Hippocampal formation (tissue), 2 donors: ENCODE data around the gene NUP62.
A peak's percentile ranks its signal among the peaks of the same experiment; 100 is the strongest.
"Not testable (repeated sequence)": the region's sequence is repeated elsewhere in the genome, so short reads cannot be mapped to it uniquely, and the experiment has no call there.

Experiments used
- DNase-seq, 2 donors: peaks; one replicate each; lab custom pipeline; 2025; lab: John Stamatoyannopoulos, UW

The NUP62 gene

DNA sequence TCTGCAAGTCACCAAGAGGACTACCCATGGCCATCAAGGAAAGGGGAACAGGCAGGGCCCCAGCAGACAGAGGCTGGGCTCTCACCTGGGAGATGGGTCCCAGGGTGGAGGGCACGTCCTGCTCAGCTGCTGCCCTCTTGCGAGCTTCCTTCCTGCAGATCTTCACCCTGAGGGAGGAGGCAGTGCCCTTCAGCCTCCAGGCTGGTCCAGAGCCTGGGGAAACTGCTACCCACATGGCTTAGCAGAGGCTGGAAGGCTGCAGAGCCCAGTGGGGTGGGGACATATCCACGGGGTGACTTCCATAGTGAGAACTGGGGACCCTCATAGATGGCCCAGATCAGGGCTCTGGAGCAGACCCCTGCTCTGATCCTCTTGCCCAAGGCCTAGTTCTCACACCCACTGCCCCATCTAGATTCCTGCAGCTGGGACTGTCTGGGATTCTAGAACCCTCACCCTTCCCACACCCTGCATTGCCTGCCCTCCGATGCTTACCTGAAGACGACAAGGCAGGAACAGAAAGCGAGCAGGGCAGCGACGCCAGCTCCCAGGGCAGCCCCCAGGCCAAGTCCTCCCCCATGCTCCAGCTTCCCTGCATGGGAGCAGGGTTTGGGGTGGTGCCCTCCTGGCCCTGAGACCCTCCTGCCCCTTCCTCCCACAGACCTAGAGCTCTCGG is 22.6 kb upstream of the NUP62 start:
- no peak for DNase-seq

DNA sequence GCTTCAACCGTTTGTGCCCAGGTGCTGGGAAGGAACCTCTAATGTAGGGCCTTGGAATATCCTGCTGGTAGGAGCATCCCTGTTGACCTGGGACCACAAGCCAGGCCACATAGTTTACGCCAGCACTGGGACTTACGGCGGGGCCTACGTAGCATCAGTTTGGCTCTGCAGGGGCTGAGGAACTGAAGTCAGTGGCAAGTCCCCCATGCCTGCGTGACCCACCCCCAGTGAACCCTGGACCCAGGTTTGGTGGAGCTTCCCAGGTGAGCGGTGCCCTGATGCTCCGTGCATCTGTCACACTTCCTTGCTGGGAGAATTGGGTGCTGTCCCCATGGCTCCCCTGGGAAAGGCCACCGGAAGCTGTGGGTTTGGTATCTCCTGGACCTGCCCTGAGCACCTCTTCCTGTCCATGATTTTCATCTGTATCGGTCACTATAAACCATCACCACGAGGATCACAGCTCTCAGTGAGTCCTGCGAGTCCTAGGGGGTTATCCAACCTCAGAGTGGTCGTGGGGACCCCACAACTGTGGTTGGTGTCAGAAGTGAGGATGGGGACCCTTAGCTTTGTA is 21.7 kb upstream of the NUP62 start:
- no peak for DNase-seq

DNA sequence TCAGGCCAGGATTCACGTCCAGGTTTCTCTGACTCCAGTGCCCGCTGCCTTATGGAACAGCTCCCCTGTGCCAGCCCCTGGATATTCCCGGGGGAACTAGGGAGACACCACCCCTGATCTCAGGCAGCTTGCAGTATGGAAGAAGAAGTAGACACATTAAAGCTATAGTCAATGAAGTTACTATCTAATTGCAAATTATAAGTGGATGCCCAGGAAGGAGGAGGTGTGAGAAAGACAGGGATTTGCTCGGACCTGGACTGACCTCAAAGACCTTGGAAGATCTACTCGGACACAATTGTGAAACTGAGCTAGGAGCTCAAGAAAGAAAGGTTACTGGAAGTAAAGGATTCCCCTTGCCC is 21.3 kb upstream of the NUP62 start:
- no peak for DNase-seq

- DNase-seq, result no peak
Observed at GRCh38 chr19:49949742-49950589, 20.7 kb upstream of the NUP62 start.

- DNase-seq, result no peak
Observed at GRCh38 chr19:49946415-49946814, 17.1 kb upstream of the NUP62 start.

DNA sequence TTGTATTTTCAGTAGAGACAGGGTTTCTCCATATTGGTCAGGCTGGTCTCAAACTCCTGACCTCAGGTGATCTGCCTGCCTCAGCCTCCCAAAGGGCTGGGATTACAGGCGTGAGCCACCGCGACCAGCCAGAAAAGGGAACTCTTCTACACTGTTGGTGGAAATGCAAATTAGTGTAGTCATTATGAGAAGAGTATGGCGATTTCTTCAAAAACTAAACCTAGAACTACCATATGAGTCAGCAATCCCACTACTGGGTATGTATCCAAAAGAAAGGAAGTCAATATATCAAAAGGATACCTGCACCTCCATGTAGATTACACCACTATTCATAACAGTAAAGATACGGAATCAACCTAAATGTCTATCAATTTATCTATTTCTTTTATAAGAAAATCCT is 15.3 kb upstream of the NUP62 start:
- DNase-seq, result not testable (repeated sequence)

GRCh38 chr19:49940482-49940791 is 11.1 kb upstream of the NUP62 start:
- no peak for DNase-seq

- no peak for DNase-seq
Observed at GRCh38 chr19:49939721-49940481, 10.6 kb upstream of the NUP62 start.

- DNase-seq, result no peak
Observed at GRCh38 chr19:49938662-49939061, 9.4 kb upstream of the NUP62 start.

DNA sequence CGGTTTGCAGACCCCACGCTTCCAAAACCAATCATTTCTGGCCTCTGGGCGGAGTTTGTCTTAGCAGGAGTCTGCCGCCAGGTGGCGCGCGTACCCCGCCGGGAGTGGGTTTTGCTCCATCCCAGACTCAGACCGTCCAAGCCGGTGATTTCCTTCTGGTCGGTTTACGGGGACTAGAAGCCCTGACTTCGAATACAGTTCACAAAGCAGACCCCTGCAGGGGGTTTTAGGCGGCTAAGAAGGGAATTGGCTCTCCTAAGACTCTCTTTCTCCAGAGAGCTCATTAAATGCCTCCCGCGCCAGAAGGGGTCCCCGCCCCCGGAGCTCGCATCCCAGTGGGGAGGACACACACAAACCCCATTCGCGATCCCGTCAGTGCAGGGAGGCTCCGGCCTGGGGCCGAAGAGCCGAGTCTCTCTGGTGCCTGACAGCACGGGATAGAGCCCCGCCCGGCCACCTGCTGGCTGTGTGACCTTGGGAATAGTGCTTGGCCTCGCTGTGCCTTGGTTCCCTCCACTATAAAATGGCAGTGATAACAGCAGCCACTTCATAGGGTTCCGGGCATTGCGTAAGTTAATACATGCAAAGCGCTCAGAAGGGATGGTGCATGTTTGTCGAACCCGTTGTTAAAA is 8.6 kb upstream of the NUP62 start:
- DNase-seq, result peak; percentile 41 to 53

DNA sequence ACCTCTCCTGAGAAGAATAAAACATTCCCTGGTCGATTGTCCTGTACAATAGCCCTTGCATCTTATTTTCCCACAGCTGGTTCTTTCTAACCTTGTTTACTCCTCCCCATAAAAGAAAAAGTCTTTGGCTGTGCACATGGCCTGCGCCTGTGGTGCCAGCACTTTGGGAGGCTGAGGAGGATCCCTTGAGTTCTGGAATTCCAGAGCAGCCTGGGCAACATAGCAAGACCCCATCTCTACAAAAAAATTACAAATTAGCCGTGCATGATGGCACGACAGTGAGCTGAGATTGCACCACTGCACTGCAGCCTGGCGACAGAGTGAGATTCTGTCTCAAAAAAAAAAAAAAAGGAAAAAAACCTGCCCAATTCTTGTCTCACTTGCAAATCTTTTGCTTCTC is 7.2 kb upstream of the NUP62 start:
- no peak for DNase-seq

DNA sequence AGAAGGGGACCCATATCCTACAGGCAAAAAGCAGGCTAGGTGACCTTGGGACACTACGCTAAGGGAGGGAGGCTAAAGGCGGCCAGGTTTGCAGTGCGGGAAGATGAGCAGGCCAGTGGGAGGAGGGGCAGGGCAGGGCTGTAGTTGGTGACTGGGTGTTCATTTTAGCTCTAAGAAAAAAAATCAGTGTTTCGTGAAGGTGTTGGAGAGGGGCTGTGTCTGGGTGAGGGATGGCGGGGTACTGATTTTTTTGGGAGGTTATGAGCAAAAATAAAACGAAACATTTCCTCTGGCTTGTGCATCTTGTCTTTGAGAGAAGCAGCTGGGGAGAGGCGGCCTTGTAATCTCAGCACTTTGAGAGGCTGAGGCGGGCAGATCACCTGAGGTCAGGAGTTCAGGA is 4.3 kb upstream of the NUP62 start:
- DNase-seq, result no peak

- no peak for DNase-seq
Observed at GRCh38 chr19:49932731-49933131, 3.4 kb upstream of the NUP62 start.

- no peak for DNase-seq
Observed at GRCh38 chr19:49932041-49932451, 2.7 kb upstream of the NUP62 start.

DNA sequence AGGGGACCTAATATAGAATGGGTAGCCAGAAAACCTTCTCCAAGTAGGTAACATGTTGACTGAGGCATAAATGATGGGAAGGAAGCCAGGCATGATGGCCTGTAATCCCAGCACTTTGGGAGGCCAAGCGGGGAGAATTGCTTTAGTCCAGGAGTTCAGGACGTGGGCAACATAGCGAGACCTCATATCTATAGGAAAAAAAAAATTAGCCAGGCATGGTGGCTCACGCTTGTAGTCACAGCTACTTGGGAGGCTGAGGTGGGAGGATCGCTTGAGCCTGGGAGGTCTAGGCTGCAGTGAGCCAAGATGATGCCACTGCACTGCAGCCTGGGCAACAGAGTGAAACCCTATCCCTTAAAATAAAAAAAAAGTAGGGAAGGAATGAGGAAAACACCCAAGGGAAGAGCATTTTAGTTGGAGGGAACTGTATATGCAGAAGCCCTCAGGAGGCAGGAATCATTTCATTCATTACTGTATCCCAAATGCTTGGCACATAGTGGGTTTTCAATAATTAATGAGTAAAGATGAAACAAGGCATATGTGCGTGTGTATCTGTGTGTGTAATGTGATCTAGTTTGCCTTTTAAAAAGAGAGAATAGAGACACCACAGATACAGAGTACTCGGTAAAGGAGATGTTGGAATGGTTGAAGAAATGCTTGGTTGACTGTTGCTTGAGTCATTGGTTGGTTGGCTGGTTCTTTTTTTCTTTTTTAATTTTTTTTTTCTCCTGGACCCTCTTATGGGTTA is 2.2 kb upstream of the NUP62 start:
- DNase-seq, result no peak

GRCh38 chr19:49930483-49931011 is 1.2 kb upstream of the NUP62 start:
- DNase-seq, result no peak

- DNase-seq, result peak; percentile 90 to 97
Observed at GRCh38 chr19:49929611-49930482, 543 bp upstream of the NUP62 start.

DNA sequence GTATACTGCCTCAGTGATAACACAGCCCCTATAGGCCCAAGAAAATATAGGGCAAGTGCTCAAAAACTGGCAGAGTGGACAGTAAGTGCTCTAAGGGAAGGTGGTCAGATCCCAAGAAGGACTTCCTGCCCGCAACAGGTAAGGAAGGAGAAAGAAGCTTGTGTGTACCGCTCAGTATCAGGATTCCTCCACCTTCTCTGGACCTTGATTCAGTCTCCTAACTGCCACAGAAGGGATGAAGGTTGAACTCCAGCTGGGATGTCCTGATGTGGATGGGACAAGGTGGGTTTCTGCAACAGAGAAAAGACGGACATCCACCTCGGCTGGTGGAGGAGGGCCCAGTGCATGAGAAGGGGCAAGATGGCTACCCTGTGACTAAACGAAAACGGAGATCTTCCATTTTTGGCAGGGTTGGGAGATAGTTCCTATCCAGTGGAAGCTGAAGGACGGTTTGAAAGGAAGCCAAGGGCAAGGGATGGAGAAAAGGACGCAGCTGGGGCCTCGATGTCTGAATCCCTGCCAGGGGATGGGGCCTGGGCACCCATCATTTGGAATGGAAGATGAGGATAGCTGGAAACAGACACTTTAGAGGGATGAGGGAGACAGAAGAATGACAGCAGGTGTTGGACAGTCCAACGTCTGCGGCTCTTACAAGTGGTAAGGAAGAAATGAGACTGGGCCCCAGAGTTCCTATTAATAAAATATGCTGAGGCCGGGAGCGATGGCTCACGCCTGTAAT is 1.6 kb downstream of the NUP62 start:
- no peak for DNase-seq

DNA sequence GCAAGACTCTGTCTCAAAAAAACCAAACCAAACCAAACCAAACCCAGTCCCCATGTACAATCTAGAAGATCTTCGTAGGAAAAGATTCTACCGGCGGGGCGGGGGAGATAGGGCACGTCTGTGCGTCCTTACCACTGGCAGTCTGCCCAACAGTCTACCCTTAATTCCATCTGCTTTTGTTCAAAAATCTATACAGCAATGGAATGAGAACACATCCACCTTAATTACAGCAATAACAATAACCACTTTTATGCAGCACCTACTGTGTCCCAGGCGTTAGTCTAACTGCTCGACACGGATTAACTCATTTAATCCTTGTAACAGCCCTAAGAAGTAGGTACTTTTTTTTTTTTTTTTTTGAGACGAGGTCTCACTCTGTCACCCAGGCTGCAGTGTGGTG is 2.8 kb downstream of the NUP62 start:
- DNase-seq, result no peak
